GM19043 (cell line): ENCODE data around the gene CERS5.
"Not testable (repeated sequence)": the region's sequence is repeated elsewhere in the genome, so short reads cannot be mapped to it uniquely, and the experiment has no call there.

Experiments used
- ATAC-seq: cut with Tn5 transposase; IDR thresholded peaks from one replicate; pipeline ENCODE4 v1.9.1; 2021; ENCODE audit warnings: low read depth; ENCODE audit not compliant: unreplicated experiment

Gene CERS5

DNA sequence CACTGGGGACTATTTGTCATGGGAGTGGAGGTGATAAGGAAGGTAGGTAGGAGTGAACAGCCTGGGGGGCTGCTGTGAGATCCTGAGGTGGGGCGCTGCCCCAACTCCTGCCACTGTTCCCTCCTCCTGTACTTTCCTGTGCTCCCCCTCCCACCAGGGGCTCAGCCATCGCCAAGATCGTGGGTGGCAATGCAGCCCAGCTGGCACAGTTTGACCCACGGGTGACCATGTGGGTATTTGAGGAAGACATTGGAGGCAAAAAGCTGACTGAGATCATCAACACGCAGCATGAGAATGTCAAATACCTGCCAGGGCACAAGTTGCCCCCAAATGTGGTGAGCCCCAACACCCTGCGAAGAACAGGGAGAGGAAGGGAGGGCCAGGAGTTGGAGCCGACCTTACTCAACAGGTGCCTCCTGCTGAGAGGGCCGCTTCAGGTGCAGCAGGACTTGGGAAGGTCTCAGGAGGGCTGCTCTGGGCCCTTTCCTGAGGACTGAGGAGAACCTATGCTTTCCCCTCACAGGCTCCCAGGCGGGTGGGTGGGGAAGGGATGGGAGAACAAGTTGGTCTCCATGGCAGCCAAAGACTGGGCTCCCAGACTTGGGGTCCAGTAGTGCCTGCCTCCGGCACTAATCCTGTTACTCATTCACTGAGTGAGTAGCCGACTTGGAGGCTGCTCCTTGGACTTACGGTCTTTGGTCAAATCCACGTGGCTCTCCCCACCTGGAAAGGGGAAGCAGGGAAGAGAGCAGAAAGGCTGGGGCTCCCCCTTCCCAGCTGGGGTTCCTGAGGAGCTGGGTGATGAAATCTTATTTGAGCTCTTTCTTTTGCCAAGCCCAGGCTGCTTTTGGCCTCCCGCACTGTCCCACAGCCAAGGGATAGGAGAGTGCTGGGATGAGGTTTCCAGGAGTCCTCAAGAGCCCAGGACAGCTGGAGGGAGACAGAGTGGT is 62.5 kb downstream of the CERS5 start:
- no peak for ATAC-seq

DNA sequence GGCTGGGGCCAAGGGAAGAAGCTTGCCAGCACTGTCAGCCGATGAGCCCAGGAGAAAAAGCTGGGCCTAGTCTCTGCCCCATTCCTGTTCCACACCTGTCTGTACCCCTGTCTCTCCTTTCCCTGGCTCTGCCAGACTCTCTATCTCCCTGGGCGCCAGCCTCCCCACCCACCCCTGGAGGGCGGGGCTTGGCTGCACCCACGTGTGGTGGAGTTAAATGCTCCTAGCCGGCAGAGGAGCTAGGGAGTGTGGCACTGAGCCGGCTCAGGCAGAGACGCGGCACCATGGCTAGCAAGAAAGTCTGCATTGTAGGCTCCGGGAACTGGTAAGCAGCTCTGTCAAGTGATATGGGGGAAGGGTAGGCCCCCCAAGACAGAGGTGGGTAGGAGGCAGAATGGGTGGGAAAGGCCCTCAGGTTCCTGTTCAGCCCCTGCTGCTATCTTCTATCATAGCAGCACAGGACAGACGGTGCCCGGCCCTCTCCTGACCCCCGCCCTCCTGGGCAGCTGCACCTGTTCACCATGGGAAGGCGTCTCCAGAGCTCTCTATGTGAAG is 63.3 kb downstream of the CERS5 start, which contains the start of gene GPD1:
GPD1 (plus strand) TSS at position 242 of the 555 bp plus-strand sequence; CDS start at position 285, 43 bp downstream.
- ATAC-seq, result no peak

DNA sequence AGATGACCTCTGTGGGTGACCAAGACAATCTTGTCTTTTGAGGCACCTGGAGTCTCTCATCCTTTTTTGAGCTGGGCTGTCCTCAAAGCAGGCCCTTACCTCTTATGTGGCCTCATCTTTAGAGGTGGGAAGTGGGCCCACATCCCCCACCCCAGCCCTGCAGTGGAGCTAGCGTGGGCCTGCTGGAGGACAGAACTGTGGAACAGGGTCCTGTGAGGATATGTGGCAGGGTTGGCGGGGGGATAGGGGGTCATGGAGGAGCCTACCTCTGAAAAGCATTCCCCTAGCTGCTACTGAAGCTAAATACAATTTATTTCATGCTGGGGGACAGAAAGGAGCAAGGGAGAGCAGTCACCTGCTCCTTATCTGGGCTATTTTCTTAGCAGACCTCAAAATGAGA is 63.8 kb downstream of the CERS5 start:
- ATAC-seq, result no peak

DNA sequence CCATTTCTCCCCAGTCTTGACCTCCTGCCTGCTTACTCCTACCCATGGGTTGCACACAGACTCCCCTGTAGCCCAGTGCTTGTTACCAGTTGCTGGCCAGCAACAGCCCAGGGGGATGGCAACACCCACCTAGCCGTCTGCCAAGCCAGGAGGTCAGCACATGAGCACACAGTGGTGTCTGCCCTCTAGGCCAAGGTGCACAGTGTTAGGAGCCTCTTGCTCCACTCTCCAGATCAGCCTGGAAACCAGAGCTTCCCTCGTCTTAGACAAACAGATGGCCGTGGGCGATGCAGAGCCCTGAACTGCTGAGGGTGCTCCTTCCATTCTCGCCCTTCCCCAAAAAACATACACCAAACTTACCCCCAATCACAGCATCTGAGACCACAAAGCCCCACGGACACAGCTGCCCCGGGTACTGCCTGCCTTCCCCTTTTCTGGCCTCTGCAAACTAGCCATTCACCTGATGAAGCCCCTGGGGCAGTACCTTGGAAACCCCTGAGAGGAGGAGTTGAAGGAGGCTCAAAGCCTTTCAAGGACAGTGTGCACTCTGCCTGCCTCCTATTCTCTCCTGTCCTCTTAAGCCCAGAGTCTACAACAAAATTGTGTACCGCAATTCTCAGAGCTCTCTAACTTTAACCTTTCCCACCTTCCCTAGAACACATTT is 64.4 kb downstream of the CERS5 start:
- ATAC-seq, result no peak

GRCh38 chr12:50102131-50102531 is 65.0 kb downstream of the CERS5 start:
- ATAC-seq, result no peak

- ATAC-seq, result no peak
These were observed 65.5 kb downstream of the CERS5 start for GRCh38 chr12:50101663-50102062.

GRCh38 chr12:50100561-50100960 is 66.6 kb downstream of the CERS5 start:
- ATAC-seq, result no peak

DNA sequence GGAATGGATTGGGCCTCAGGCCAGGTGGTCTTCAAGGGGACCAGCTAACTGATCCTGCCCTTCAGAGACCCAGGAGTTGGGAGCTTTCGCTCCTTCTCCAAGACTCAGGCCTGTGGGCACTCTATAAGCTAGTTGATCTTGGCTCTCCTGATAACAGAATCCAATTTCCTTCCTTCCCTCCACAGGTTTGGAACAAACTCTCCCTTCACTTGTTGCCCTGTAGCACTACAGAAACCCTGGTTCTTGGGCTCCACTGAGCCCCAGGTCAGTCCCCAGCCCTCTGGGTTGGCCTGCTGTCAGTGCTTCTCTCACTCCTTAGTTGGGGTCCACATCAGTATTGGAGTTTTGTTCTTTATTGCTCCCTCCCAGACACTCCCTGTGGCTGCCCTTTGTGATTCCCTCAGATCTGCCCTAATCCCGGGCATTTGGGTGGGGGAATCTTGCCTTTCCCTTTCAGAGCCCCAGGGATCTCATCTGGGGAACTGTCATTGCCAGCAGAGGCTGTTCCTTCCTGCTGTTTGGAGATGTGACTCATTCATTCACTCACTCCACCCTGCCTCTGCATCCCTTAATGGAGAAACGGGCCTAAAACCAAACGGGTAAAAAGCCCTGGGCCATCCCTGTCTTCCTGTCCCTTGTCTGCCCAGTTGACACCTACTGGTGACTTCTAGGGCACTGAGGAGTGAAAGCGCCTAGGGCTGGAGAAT is 67.7 kb downstream of the CERS5 start:
- no peak for ATAC-seq

DNA sequence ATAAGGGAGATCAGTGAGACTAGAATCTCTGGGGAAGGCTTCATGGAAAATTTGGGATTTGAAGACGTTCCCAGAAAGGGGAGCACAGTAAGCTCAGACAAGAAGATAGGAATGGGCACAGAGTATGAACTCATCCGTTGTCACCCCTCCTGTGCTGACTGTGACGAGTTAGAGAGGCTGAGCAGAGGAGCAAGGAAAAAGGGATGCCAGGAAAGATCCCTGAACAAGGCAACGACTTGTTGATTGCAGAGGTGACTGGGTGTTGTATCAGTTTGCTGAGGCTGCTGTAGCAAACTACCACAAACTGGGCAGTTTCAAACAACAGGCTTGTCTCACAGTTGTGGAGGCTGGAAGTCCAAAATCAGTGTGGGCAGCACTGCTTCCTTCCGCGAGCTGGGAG is 69.2 kb downstream of the CERS5 start:
- no peak for ATAC-seq

GRCh38 chr12:50090391-50090790 is 76.8 kb downstream of the CERS5 start:
- ATAC-seq, result no peak

GRCh38 chr12:50089730-50090129 is 77.4 kb downstream of the CERS5 start:
- no peak for ATAC-seq

DNA sequence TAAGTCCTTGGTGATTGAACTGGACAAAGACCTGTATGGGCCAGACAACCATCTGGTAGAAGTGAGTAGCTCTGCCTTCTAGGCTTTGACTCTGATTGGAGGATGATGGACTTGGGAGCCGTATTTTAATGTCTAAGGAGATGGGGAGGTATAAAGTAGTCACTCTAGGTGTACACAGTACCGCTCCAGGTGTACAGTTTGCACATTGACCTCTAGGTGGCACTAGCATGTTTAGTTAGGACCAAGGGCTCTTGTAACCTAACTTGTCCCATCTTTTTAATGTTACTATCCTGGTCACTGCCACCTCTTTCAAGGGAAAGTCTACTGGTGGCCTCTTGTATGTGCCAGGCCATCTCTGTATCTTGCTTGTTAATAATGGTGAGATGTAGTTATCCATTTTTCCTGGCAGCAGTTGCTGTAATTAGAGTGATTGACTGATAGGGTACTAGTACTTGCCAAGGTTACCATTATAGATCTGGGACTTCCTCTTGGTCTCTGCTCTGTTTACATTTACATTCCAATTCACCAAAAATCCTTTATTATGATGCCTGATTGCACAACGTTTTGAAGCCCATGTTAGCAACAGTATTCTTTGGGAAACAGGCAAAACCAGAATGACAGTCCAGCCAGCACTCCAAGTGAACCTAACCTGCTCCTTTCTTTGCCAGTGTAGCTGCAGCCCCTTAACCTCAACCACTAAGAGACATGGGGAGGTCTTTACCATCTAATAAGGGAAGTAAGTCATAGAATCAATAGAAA is 78.4 kb downstream of the CERS5 start:
- no peak for ATAC-seq

- no peak for ATAC-seq
These were observed 79.2 kb downstream of the CERS5 start for GRCh38 chr12:50087995-50088394.

DNA sequence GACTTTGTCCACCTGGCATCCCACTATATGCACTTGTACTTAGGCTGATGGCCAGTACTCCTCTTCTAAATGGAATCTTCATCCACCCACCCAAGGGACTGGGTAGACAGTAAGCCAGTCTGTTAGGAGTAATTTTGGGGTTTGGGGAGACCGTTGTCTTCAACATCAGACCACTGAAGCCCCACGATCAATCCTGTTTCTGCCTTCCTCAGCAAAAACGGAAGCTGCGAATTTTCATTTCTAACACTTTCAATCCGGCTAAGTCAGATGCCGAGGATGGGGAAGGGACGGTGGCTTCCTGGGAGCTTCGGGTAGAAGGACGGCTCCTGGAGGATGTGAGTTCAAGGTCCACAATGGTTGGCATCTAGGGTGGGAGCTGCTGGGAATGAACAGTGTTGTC is 80.0 kb downstream of the CERS5 start:
- no peak for ATAC-seq

DNA sequence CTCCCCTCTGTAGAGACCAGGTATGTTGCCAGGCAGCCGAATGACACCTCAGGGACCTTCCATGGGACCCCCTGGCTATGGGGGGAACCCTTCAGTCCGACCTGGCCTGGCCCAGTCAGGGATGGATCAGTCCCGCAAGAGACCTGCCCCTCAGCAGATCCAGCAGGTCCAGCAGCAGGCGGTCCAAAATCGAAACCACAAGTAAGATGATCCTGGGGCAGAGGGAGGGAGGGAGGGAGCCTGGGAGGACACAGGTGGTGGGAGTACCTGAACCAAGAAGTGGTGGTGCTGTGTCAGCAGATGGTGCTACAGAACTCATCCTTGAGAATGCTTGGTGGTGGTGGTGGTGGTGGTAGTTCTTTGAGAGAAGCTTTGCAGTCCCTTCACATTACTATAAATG is 81.0 kb downstream of the CERS5 start:
- ATAC-seq, result no peak

- ATAC-seq, result no peak
These were observed 81.5 kb downstream of the CERS5 start for GRCh38 chr12:50085615-50086072.

DNA sequence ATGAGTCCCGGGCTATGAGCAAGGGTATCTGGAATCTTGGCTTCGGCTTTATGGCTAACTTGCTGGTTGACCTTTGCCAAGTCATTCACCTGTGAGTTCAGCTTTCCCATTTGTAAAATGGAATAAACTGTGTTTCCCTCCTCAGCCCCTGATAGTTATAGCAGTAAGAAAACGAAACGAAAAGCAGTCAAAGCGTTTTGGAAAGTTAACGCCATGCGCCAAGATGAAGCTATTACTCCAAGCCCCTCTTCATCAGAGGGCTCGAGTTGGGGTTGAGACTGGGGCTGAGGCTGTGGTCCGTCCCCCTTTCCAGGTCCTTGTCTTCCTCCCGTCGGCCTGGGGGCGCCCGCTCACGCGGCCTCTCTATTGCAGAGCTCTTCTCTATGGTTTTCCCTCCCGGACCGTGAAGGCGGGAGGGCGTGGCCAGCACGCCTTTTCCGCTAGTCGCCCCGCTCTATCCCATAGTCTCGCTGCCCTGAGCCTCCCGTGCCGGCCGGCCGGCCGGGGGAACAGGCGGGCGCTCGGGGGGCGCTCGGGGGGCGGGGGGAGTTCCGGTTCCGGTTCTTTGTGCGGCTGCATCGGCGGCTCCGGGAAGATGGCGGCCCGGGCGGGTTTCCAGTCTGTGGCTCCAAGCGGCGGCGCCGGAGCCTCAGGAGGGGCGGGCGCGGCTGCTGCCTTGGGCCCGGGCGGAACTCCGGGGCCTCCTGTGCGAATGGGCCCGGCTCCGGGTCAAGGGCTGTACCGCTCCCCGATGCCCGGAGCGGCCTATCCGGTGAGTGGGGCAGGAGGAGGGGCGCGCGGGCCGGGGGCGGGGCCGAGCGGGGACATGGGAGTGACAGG is 82.2 kb downstream of the CERS5 start, which contains the start of gene SMARCD1:
SMARCD1 (plus strand) TSS at position 568 of the 840 bp plus-strand sequence; CDS start at position 596, 28 bp downstream.
- peak; percentile 68 for ATAC-seq

- ATAC-seq, result not testable (repeated sequence)
These were observed 82.8 kb downstream of the CERS5 start for GRCh38 chr12:50084409-50084774.

DNA sequence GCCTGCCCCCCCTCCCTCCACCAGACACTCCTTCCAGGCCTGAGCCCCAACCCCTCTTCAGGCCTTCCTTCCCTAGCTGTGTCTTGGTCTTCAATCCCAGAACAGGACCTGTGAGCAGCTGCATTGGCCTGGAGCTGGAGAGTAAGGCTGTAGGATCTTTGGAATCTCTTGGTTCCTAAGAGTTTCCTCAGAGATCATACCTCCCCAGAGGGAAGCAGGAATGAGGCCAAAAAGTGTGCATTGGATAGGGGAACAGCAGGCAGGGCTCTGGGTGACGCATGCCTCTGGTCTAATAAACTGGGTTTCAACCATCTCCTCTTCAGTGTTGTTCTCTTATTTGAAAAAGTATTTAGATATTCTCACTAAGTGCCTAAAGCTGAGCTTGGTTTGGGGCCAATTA is 83.9 kb downstream of the CERS5 start:
- ATAC-seq, result no peak
